RPMI8226 (cell line): Measurements from ENCODE around the gene FILIP1L.
A peak's percentile ranks its signal among the peaks of the same experiment; 100 is the strongest.

Experiments used
- DNase-seq: peaks from one replicate; pipeline ENCODE4 v3.0.0-alpha.2; 2015

Gene FILIP1L

GRCh38 chr3:99911433-99911832 lies 202.9 kb downstream of the FILIP1L start:
- no peak for DNase-seq

DNA sequence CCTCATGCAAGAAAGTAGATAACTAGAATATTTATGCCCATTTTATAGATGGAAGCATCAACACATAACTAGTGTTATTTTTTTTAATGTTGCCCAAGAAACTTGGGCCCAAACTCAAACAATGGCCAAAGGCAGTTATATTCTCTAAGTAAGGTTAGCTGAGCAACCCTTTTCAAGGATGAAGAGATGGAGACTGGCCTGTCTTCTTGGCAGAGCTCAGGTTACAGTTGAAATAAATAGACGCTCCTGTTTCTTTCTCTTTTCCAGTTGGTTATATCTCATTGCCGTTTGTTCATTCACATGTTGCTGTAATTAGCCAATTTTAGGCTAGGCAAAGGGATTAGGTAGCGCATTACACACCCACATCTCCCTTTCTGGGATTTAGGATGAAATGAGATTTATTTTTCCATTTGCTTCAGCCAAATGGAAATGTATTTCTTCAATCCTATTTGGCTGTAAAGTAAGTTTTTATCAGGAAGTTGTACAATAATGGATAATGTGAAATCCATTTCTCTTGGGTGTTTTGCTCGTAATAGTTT lies 203.5 kb downstream of the FILIP1L start:
- no peak for DNase-seq

DNA sequence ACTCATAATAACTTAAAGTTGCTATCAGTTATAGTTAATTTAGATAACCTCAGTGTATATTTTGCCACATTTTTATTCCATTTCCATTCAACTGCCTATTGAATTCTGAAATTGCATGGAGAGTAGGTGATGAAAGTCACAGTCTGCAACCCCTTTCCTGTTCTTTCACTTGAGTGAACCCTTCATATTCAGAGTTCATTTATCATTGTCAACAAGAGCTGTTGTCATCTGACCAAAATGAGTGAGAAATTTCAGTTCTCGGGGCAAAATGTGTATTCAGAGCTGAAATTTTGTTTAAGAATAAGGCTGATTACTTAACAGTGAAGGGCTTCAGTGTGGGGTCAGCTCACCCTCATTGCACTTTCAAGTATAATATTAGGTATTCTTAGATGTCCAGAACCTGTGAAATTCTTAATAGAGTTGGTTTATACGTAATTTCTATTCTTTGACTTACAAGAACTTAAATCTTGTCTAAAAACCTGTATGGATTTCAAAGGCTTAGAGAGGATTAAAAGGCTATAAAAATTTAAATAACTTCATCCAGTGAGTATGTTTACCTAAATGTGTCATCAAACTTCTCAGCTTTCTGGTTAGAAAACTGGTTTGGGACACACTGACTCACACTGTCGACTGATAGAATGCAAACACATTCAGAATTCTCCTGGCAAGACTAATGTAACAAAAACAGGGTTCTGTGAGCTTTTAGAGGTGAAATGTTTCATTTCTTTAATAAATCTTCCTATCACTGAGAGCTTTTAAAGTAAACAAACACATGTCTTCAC lies 204.4 kb downstream of the FILIP1L start:
- DNase-seq: no peak

DNA sequence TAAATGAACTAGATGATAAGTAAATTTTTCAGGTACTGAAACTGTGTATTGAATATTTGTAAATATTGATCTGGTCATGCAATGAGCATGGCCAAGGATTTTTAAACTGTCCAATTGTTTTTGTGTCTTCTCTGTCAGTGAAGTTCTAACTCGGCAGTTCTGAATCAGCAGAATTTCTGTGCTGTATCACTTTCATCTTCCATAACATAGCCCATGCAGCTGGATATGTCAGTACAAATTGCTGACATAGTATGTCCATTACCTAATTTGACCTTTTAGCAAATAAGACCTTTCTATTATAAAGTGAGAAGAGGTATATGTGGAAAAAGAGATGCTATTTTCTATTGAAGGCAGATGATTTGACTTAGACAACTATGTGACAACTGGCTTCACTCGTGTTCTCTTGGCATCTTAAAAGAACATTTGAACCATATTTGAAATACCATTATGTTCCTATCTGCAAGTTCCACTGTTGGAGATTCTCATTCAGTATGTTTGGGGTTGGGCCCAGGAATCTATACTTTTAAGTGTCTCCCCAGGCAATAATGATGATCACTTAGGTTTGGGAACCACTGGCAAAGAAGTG lies 206.2 kb downstream of the FILIP1L start:
- peak; percentile 73 for DNase-seq

DNA sequence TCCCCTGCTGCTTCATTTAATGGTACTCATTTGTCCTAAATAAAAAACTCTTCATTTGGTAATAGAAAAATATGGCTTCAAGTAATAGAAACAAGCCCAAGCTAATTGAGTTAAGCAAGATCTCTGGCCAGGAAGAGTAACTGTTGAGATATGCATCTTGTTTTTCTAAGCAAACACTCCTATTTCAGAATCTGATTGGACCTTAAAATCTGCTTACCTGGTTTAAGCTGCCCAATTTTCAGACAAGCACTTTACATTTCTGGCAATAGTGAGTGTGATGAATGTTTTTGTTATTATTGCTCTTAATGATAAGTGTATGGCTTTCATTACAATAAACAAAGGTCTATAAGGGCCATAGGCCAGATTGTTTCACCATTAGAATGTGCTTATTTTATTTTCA lies 210.4 kb downstream of the FILIP1L start:
- DNase-seq: no peak

DNA sequence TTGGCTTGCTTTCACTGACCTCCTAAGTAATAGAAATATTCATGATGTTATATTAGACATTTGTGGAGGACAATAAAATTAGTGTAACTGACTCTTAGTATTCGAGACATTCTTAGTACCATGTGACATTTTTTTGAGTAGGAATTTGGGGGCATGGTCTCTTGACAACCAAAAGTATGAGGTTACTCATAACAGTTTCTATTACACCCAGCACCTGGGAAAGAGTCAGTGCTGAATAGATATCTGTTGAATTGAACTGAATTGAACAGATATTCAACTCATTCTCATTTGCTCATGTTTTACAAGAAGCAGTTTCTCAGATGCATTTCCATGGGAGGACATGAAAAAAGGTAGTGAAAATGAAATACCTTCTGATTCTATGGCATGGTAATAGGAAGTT lies 212.2 kb downstream of the FILIP1L start:
- DNase-seq: no peak

DNA sequence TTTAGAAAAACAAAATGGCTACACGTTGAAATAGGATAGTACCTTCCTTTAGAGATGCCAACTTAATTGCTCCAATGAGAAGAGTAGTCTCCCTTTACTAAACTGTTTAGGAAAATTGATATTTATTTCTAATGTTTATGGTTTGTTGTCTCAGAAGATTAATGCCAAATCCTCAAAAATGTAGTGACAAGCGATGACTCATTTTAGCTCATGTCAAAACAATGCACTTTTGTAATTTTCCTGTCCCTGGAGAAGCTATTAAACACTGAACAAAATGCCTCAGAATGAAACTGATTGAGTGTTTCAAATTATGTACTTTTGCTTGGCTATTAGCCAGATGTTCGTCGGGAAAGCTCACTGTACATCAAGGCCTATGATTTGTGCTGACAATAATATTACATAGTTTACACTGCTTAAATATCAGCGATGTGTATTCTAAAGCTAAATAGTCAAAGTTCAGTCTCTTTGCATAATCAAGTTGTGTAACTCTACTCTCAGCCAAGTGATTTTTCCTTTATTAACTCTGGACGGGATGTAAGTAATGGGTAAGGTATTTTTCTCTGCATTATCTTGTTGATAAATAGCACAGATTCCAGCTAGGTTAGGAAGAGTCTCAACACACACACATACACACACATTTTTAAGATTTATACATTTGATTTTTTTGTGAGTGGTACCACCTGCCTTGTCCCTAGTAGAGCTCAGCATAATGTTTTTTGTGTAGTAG lies 212.9 kb downstream of the FILIP1L start:
- no peak for DNase-seq

GRCh38 chr3:99900248-99900647 lies 214.1 kb downstream of the FILIP1L start:
- DNase-seq: no peak

DNA sequence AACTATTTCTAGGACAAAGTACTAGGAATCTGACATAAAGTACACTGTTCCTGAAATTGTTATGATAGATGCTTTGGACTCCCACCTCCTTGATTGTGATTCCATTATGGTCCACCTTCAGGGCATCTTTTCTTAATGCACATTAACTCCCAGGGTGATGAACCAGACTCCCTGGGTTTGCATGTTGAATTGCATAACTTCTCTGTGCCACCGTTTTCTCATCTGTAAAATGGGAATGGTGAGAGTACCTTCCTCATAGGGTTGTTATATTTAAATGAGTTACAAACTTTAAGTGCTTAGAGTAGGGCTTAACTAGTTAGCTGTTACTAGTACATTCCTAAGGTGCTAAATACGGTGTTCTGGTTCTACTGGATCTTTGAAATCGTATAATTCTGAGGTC lies 214.7 kb downstream of the FILIP1L start:
- no peak for DNase-seq

DNA sequence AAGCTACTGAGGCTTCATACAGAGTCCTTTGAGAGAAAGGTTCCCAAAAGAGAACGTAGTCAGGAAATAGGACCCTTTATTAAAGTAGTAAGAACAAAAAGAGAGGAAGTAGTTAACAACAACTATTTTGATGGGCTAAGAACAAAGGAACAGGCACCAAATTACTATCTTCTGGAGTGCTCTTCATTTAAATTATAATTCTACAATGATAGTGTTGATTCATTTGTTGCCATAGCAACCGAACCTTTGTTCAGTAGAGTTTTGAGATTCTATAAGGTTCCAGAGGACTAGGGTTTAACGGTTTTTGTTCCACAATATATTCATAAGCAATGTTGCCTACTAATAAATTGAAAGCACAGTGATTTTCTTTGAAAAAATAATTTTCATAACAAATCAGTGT lies 217.8 kb downstream of the FILIP1L start:
- no peak for DNase-seq

- DNase-seq: no peak
Observed at GRCh38 chr3:99895703-99896441, 218.4 kb downstream of the FILIP1L start.

DNA sequence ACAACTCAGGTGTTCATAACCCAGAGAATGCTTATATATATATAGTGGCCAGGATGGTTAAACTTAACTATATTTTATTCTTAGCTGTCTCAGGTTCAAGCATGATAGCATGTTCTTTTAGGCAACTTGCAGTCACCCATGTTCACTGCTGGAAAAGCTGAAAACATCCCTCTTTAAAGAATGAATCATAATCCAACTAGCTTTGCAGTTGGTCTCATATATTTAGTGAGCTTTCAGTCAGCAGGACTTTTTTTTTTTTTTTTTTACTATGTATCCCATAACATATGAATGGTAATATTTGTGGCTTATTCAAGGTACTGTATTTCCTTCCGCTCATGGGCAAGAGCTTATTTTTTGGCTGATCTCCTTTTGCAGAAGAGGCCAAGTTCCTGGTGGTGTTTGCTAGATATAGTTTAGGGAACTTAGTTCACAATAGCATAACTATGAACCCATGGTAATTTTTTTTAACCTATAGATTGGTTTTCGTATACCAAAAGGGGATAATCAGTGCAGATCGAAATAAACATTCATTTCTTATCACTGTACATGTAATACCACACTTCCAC lies 219.1 kb downstream of the FILIP1L start:
- no peak for DNase-seq

DNA sequence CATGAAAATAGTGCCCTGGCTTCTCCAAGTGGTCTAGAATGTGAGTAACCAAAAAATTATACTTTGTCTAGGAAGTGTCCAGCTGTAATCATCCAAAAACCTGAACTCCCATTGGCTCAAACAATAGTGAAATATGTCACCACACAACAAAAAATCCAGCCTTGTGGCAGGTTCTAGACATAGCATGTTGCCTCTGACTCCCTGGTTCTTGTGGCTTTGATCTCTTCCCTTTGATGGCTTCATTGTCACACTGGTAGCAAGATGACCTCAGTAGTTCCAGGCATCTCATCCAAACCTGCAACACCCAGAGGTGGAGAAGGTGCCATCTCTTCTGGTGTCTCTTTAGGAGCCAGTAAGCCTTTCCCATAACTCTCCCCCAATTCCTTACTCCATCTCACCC lies 222.0 kb downstream of the FILIP1L start:
- no peak for DNase-seq

DNA sequence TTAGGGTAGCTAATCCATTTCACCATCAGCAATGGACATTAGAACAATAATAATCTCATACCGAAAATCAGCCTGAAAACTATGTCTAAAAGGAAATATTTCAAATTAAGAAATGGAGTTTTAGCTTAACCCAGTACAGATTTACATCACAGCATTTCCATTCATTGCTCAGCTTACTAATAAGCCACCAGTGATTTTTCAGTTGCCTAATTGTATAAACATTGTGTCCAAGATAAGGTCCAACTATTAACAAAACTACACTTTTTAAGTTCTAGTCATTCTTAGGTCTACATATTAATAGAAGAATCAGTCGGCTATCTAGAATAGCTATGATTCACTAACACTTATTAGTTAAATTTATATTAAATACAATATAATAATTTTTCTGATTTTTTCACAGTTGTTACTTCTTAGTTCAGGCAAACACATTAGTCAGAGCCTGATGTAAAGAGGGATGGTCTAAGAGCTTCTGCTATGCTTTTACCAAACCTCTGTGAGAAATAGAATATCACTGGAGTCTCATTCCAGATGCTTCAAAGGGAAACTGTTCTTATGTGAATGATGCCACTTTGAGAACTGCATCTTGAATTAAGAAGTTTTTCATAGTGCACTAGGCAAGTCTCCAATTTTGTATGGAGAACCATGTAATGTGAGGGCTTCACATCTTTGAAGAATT lies 222.6 kb downstream of the FILIP1L start:
- no peak for DNase-seq

GRCh38 chr3:99885851-99886250 lies 228.4 kb downstream of the FILIP1L start:
- DNase-seq: no peak

- DNase-seq: no peak
Observed at GRCh38 chr3:99885085-99885484, 229.2 kb downstream of the FILIP1L start.

GRCh38 chr3:99884484-99884883 lies 229.8 kb downstream of the FILIP1L start:
- no peak for DNase-seq

GRCh38 chr3:99883693-99884092 lies 230.6 kb downstream of the FILIP1L start:
- DNase-seq: no peak

DNA sequence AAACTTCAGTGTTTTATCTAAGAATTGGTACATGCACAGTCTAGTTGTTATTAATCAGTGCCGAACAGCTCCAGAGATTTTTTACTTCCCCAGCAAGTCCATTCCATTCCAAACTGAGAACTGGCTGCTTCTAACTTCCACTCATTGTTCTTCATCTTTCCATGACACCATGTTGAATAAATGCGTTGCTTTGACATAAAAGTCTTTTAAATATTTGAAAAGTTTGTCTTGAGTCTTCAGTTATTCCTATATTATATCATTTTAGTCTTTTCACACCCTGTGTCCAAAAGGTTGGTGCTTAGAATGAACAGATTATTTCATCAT lies 231.2 kb downstream of the FILIP1L start:
- no peak for DNase-seq

- DNase-seq: no peak
Observed at GRCh38 chr3:99882436-99883137, 231.7 kb downstream of the FILIP1L start.

DNA sequence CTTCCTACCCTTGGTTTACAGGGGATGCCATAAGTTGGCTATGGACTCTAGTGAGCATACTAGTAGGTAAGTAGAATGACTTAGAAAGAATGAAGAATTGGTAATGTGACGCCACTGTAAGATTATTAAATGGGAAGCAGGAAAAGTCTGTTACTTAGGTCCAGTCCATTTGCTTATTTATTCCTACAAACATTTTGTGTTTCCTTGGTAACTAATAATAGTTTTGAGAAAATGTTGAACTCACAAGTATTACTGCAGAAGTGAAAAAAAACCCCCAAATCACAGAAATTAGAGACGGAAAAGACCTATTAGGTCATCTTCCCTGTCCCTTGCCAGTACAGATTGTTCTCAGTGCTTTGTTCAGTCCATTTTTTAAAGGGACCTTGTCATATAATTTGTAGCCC lies 233.2 kb downstream of the FILIP1L start:
- no peak for DNase-seq

- no peak for DNase-seq
Observed at GRCh38 chr3:99879275-99879674, 235.0 kb downstream of the FILIP1L start.
